Stimulated activated CD8-positive, alpha-beta memory T cell treated with anti-CD3 and anti-CD28 coated beads, Interleukin-7, amount 100 ng/mL, for 48 hours (primary cell): Measurements from ENCODE around the gene LAMC2.
"Not testable (repeated sequence)": the region's sequence is repeated elsewhere in the genome, so short reads cannot be mapped to it uniquely, and the experiment has no call there.

Experiments used
- DNase-seq, 2 donors: peaks; one replicate each; pipeline ENCODE4 v3.0.0-alpha.2; 2020; ENCODE audit warnings: low read depth in 1 of 2; ENCODE audit errors: extremely low read depth in 1 of 2

LAMC2 gene

GRCh38 chr1:183236158-183236725, 50.2 kb downstream of the LAMC2 start:
- no peak for DNase-seq

GRCh38 chr1:183237046-183237445, 51.0 kb downstream of the LAMC2 start:
- DNase-seq: no peak

- DNase-seq: no peak
Measured at GRCh38 chr1:183238071-183238470, 52.0 kb downstream of the LAMC2 start.

GRCh38 chr1:183239220-183239742, 53.2 kb downstream of the LAMC2 start:
- no peak for DNase-seq

- DNase-seq: no peak
Measured at GRCh38 chr1:183239793-183240525, 53.9 kb downstream of the LAMC2 start.

- DNase-seq: no peak
Measured at GRCh38 chr1:183240526-183240825, 54.4 kb downstream of the LAMC2 start.

- not testable (repeated sequence) for DNase-seq
Measured at GRCh38 chr1:183240853-183241252, 54.8 kb downstream of the LAMC2 start.

- no peak for DNase-seq
Measured at GRCh38 chr1:183241471-183241870, 55.4 kb downstream of the LAMC2 start.

GRCh38 chr1:183242556-183242955, 56.5 kb downstream of the LAMC2 start:
- no peak for DNase-seq

- no peak for DNase-seq
Measured at GRCh38 chr1:183243161-183244050, 57.3 kb downstream of the LAMC2 start.

GRCh38 chr1:183244466-183244865, 58.4 kb downstream of the LAMC2 start:
- DNase-seq: no peak

GRCh38 chr1:183245357-183245756, 59.3 kb downstream of the LAMC2 start:
- DNase-seq: no peak

GRCh38 chr1:183246436-183246835, 60.4 kb downstream of the LAMC2 start:
- no peak for DNase-seq

GRCh38 chr1:183247066-183247465, 61.0 kb downstream of the LAMC2 start:
- DNase-seq: no peak

- DNase-seq: no peak
Measured at GRCh38 chr1:183247484-183247883, 61.4 kb downstream of the LAMC2 start.

- DNase-seq: no peak
Measured at GRCh38 chr1:183247931-183248330, 61.9 kb downstream of the LAMC2 start.

GRCh38 chr1:183248989-183249691, 63.1 kb downstream of the LAMC2 start:
- no peak for DNase-seq

- DNase-seq: no peak
Measured at GRCh38 chr1:183249941-183250452, 63.9 kb downstream of the LAMC2 start.

GRCh38 chr1:183251101-183251958, 65.3 kb downstream of the LAMC2 start:
- no peak for DNase-seq

GRCh38 chr1:183251959-183252450, 65.9 kb downstream of the LAMC2 start:
- DNase-seq: no peak
